Stimulated activated memory B cell treated with anti-CD40 and anti-IgM and Interleukin-4, amounts not matched to agents 10 μg/mL and 1 μg/mL and 100 μg/mL, for 72 hours (primary cell): ENCODE data around the gene SEMA3E.

ENCODE experiments used
- ATAC-seq: fragments of 150-1000 bp; cut with Tn5 transposase; 2 replicates; pipeline ENCODE4 v1.10.0; 2021
- H3K27ac Mint-ChIP-seq: one replicate; pipeline ENCODE4 v1.8.0; 2022; ENCODE audit warnings: mild to moderate bottlenecking, mixed read lengths
- H3K27me3 Mint-ChIP-seq: one replicate; pipeline ENCODE4 v1.8.0; 2022; ENCODE audit warnings: mixed read lengths
- H3K36me3 Mint-ChIP-seq: one replicate; pipeline ENCODE4 v1.8.0; 2022; ENCODE audit warnings: mixed read lengths
- H3K4me1 Mint-ChIP-seq: one replicate; pipeline ENCODE4 v1.8.0; 2022; ENCODE audit warnings: mixed read lengths
- H3K4me3 Mint-ChIP-seq: one replicate; pipeline ENCODE4 v1.8.0; 2022; ENCODE audit warnings: mild to moderate bottlenecking, moderate library complexity, mixed read lengths
- H3K9me3 Mint-ChIP-seq: one replicate; pipeline ENCODE4 v1.8.0; 2022; ENCODE audit warnings: mixed read lengths

SEMA3E gene

DNA sequence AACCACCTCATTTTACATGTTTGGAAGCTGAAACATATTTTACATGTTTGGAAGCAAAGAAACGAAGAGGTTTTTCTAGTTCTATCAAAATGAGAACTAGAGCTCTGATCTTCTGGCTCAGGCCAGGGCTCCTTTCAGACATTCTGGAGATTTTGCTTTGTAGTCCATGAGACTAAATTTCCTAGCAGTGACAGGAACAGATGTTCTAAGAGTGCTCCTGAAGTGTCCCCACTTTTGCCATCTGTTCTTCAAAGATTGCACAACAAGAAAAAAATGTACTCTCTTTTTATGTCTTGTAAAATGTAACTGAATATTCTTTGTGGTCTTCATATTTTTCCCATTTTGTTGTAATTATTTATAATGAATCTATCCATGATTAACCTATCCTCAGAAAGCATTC is 289.8 kb downstream of the SEMA3E start:
- no peak overlapping the region for H3K27ac Mint-ChIP-seq
- H3K9me3 Mint-ChIP-seq = peaks cover 5% of the 10 kb centered on the region
- no peak overlapping the region for H3K4me3 Mint-ChIP-seq
- H3K4me1 Mint-ChIP-seq = no peaks in the 10 kb centered on the region
- no peak for ATAC-seq
- no peaks in the 10 kb centered on the region for H3K27me3 Mint-ChIP-seq
- H3K36me3 Mint-ChIP-seq = no peaks in the 10 kb centered on the region

DNA sequence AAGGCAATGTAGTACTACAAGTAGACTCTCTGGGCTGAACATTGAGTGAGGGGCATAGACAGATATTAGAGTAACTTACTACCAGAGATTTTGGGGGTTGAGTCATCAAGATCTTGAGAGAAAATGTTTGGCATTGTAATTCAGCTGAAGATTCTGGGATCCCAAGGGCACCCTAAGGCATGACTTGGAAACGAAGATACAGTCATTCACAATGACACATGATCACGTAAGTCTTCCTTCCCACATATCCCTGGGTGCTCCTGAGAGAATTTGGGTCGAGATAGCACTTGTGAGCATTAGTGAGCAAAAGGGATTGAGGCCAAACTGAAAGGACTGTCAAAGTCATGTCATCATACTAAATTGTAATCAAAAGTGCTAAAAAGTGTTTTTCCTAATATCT is 293.8 kb downstream of the SEMA3E start:
- H3K9me3 Mint-ChIP-seq = no peaks in the 10 kb centered on the region
- ATAC-seq = no peak
- no peak overlapping the region for H3K27ac Mint-ChIP-seq
- H3K4me3 Mint-ChIP-seq = no peak overlapping the region
- no peaks in the 10 kb centered on the region for H3K27me3 Mint-ChIP-seq
- H3K36me3 Mint-ChIP-seq = no peaks in the 10 kb centered on the region
- no peaks in the 10 kb centered on the region for H3K4me1 Mint-ChIP-seq

DNA sequence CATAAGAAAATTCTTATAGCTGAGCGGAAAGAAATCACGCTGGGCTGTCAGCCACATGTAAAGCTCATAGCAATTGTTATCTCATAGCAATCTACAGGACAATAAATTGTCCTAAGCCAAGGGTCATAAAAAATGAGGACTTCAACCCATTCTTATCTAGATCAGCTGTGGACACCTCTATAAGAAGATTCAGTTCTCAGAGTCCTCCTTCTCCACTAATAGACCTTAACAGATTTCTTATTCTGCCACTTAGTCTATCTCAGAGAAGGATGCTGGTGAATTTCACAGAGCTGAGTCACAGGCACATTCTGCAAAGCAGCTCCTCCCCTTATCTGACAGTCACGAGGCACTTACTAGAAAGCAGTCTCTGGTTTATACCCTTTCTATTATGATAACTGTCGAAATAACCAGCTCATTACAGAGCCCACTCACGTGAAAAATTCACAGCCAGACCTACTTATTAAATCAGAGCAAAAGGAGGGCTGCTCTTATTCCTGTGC is 300.9 kb downstream of the SEMA3E start:
- Mint-ChIP-seq H3K9me3 (peaks cover 9% of the 10 kb centered on the region), H3K4me3 (no peak overlapping the region), H3K27ac (no peak overlapping the region), H3K4me1 (no peaks in the 10 kb centered on the region), H3K27me3 (no peaks in the 10 kb centered on the region), H3K36me3 (no peaks in the 10 kb centered on the region)
- ATAC-seq = no peak

DNA sequence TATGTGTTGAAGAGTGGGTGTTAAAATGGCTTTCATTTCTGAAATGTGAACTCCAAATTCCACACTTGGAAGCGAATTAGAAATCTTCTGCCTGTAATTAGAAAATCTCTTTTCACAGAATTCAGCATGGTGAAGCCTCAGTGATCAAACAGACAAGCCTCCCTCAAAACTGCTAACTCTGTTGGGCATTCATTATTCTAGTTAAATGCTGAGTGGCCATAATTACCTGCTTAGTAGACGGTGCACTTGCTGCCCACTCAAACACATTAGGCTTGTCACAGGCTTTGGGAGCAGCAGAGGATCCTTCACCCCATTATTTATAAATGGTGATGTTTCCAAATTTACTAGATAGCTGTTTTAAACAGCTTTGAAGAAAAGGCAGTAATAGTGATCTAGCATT is 309.0 kb downstream of the SEMA3E start:
- H3K9me3 Mint-ChIP-seq = peaks cover 5% of the 10 kb centered on the region
- no peaks in the 10 kb centered on the region for H3K27me3 Mint-ChIP-seq
- no peak overlapping the region for H3K4me3 Mint-ChIP-seq
- no peak overlapping the region for H3K27ac Mint-ChIP-seq
- no peaks in the 10 kb centered on the region for H3K36me3 Mint-ChIP-seq
- no peaks in the 10 kb centered on the region for H3K4me1 Mint-ChIP-seq
- ATAC-seq = no peak

DNA sequence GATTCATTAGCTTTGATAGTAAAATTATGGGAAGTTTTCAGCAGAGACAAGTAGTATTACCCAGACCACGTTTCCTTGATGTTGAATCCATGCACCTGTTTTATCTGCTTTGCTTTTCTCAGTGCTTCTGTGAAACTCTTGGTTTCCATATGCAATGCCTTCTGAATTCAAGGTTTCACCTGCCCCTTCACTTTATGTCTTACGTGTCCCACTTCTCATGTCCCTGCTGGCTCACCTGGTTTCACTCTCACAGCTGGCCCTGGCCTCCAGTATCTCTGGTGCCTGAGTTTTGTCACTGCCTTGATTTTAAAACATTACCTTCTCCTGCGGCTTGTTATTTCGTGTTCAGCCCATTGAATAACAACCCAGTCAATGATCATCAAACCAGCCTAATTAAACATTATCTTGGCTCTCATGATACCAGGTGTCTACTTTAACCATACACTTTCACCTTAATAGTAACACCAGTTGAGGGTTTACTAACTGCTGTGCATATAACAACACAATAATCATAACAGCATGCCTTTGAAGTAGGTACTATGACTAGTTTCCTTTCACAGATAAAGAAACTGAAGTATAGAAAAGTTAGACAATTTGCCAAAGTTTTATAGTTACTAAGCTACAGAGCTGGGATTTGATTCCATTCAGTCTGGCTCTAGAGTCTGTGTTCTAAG is 310.5 kb downstream of the SEMA3E start:
- ATAC-seq = no peak
- Mint-ChIP-seq H3K4me1 (no peaks in the 10 kb centered on the region), H3K9me3 (no peaks in the 10 kb centered on the region), H3K27ac (no peak overlapping the region), H3K27me3 (no peaks in the 10 kb centered on the region), H3K4me3 (no peak overlapping the region), H3K36me3 (no peaks in the 10 kb centered on the region)

DNA sequence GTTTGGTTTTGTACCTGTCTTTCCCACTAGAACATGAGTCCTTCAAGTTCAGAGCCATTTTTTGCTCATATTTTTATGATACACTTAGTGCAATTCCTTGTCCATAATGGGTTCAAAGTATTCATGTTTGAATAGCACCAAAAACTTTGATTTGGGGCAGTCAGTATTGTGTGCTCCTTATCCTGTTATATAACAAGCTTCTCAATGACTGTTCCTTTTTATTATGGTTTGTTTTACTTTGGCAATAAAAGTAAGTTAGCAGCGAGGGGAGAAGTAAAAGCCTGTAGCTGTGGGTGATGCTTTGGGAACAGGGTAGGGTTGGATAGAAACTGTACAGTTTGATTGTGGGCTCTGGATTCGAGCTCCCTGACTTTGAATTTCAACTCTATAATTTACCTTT is 311.9 kb downstream of the SEMA3E start:
- Mint-ChIP-seq H3K36me3 (no peaks in the 10 kb centered on the region), H3K4me3 (no peak overlapping the region), H3K4me1 (no peaks in the 10 kb centered on the region), H3K27ac (no peak overlapping the region), H3K27me3 (no peaks in the 10 kb centered on the region), H3K9me3 (no peaks in the 10 kb centered on the region)
- ATAC-seq = no peak

DNA sequence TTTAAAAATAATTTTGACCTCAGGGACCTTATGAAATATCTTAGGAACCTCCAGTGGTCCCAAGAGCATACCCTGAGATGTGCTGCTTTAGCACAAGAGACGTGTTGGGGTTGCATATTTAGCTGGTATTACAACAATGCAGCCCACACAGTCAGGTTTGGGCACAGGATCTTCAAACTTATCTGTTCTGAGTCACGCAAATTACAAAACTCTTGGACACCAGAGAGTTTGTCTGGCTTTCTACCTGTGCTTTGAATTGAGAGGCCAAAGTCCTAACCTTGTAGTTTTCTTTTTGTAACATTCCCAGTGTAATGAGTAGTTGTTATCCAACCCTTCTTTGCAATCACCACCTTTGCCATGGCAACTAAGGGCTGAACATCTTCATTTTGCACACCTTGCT is 322.7 kb downstream of the SEMA3E start:
- H3K9me3 Mint-ChIP-seq = no peaks in the 10 kb centered on the region
- no peak for ATAC-seq
- H3K27me3 Mint-ChIP-seq = no peaks in the 10 kb centered on the region
- no peaks in the 10 kb centered on the region for H3K4me1 Mint-ChIP-seq
- H3K36me3 Mint-ChIP-seq = no peaks in the 10 kb centered on the region
- H3K4me3 Mint-ChIP-seq = no peak overlapping the region
- H3K27ac Mint-ChIP-seq = no peak overlapping the region

DNA sequence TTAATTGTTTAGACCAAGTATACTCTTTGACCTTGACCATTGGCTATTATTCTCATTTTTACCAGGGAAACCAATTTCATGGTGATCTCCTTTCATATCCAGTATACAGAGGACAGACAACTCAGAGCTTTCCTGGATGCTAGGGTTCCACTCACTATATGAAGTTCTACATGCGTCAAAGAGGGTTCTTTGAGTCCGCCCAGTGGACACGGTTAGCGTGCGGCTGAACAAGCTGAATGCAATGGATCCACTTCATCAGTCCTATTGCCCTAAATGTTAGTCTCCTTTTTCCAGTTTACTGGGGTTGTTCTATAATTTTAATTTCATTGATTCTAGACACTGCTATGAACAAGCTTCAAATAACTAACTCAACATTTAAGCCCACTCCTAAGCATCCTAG is 323.9 kb downstream of the SEMA3E start:
- Mint-ChIP-seq H3K4me3 (no peak overlapping the region), H3K9me3 (no peaks in the 10 kb centered on the region), H3K27me3 (no peaks in the 10 kb centered on the region), H3K4me1 (no peaks in the 10 kb centered on the region), H3K36me3 (no peaks in the 10 kb centered on the region), H3K27ac (no peak overlapping the region)
- ATAC-seq = no peak

DNA sequence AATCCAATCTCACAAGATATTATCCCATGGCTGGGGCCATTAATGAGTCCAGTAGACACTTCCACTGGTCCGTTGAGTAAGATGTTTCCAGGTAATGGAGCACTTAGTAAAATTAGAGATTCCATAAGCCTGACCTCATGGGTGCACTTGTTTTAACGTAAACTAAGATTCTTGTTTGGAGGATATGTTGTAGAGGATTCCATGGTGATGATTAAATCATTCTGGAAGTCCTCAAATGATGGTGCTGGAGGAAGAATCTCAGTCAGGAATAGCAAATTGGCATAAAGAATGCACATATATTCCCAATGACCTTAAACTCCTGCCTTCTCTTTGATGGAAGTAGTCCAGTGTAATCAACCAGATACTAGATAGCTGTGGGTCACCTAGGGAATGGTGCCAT is 324.3 kb downstream of the SEMA3E start:
- H3K27me3 Mint-ChIP-seq = no peaks in the 10 kb centered on the region
- H3K9me3 Mint-ChIP-seq = no peaks in the 10 kb centered on the region
- no peak for ATAC-seq
- H3K4me3 Mint-ChIP-seq = no peak overlapping the region
- no peaks in the 10 kb centered on the region for H3K36me3 Mint-ChIP-seq
- H3K4me1 Mint-ChIP-seq = no peaks in the 10 kb centered on the region
- H3K27ac Mint-ChIP-seq = no peak overlapping the region

DNA sequence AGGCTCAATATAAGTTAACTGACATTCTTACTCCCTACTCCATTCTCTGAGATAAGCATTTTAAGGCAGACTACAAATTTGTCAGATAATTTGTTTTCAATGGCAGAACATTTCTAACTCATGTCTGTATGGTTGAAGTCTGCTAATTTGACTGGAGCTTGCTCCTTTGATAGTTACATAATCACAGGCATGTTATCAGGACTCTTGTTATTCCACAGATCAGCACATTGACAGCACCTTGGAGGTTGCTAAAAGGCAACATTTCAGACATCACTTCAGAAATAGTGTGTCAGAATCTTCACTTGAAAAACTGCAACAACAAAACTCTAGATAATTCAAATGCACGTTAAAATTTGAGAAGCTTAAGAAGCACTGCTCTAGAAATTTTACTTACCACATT is 327.9 kb downstream of the SEMA3E start:
- Mint-ChIP-seq H3K27ac (no peak overlapping the region), H3K9me3 (no peaks in the 10 kb centered on the region), H3K4me1 (no peaks in the 10 kb centered on the region), H3K36me3 (no peaks in the 10 kb centered on the region), H3K4me3 (no peak overlapping the region), H3K27me3 (no peaks in the 10 kb centered on the region)
- no peak for ATAC-seq

DNA sequence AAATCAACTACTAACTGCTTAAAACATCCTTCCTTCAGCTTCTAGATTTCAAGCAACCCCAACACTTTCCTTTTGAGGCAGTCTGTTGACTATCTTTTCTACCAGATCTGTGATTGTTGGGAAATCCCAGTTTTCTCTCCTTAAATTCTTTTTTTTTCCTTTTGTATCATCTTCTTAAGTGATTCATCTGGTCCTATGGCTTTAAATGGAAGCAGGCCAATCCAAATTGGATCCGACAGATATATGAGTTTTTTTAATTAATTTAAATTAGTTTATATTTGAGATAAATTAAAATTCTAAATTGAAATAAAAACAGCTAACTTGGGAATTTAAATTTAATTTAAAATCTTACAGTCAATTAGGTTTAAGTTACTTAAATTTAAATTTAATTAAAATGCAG is 335.0 kb downstream of the SEMA3E start:
- ATAC-seq = no peak
- Mint-ChIP-seq H3K9me3 (no peaks in the 10 kb centered on the region), H3K4me1 (no peaks in the 10 kb centered on the region), H3K27ac (no peak overlapping the region), H3K27me3 (no peaks in the 10 kb centered on the region), H3K36me3 (no peaks in the 10 kb centered on the region), H3K4me3 (no peak overlapping the region)
